GM12872 (cell line): ENCODE measurements around the gene NFKBIZ.

Experiments
- CTCF ChIP-seq: IDR thresholded peaks from 3 replicates; pipeline ENCODE4 v1.5.1; 2011; ENCODE audit warnings: low read depth, mild to moderate bottlenecking, low read length, moderate library complexity; ENCODE audit not compliant: insufficient read depth

Gene NFKBIZ

DNA sequence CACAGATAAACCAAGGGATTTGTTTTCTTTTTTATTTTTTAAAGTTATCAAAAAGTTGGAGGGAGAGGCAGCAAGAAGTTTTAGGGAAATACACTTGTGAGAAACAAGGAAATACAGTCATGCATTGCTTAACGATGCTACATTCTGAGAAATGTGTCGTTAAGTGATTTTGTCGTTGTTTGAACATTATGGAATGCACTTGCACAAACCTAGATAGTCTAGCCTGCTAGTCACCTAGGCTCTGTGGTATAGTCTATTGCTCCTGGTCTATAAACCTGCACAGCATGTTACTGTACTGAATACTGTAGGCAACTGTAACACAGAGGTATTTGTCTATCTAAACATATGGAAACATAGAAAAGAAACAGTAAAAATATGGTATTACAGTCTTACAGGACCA lies 2.0 kb upstream of the NFKBIZ start:
- no peak for TF ChIP-seq CTCF

- TF ChIP-seq CTCF, result no peak
Observed at GRCh38 chr3:101848326-101848725, 988 bp upstream of the NFKBIZ start.

DNA sequence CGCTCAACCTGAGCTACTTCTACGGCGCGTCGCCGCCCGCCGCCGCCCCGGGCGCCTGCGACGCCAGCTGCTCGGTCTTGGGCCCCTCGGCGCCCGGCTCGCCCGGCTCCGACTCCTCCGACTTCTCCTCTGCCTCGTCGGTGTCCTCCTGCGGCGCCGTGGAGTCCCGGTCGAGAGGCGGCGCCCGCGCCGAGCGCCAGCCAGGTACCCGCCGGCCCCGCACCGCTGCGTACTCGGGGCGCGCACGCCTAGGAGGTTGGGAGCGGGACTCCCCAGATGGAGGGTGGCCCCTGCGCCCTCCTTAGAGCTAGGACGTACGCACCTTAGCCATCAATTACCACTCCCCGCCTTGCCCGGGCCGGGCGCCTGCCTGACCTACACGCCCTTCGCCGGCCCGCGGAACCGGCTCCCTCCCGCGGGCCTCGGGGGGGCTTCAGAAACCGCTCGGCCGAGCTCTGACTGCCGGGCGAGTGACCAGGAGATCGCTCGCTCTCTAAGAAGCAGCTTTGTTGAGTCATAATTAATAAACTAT lies 466 bp downstream of the NFKBIZ start:
- no peak for TF ChIP-seq CTCF

DNA sequence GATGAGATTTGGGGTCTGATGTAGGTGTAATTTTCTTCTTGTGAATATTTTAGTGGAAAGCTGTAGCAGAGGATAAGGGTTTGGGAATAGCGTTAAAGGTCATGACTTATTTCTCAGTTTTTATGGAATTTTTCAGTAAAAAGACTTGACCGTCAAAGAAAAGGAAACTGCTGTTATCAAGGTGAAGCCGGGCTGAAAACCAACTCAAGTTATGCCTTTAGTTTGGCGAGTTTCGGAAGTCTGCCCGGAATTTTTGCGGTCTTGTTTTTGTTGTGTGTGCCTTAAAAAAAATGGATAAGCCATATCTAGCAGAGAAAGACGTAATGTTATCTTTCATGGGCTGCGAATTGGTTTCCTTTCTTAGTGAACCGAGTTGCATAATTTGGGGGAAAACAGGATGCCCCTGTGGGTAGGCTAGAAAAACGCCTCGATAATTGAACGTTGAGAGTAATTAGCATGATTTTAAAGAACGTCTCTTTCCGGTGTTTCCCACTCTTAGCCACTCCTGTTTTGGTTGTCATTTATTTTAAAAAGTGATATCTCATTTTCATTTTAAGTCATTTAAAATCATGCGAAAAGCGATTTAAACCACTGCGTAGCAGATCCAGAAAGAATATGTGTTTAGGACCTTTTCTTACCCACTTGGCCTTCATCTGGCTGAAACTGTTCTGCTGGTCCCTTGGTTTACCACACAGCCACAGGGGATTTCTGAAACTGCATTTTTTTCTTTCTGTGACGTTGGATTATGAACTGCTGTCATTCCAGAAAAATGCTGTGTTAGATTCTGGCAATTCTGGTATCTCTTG lies 1.1 kb downstream of the NFKBIZ start:
- no peak for TF ChIP-seq CTCF

DNA sequence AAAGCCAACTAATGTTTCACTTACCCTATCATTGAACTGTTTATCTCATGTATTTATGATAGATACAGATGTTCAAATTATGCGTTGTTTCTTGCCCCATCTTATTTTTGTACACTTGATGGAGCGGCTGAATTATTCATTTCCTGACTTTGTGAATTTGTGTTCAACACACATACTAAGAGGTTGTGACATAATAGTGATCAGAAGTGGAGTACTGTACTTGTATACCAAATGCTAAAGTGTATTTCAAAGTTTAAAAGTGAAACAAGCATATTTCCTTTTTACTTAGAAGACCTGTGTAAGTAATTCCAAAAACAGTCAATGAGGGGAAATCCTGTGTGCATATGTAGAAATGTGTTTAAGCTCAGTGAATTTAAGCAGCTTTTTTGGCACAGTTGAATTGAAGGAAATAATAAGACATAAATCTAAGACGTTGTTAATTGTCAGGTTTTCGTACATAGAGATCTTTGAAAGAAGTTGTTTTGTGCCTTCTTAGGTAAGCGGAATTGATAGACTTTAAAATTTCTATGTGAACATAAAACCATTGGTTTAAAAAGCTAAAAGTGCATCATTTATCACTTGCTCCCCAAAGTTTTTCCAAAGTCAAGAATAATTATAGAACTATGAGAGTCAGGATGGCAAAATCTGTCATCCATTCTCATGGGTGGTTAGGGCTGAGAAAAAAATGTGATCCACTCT lies 1.9 kb downstream of the NFKBIZ start:
- no peak for TF ChIP-seq CTCF

DNA sequence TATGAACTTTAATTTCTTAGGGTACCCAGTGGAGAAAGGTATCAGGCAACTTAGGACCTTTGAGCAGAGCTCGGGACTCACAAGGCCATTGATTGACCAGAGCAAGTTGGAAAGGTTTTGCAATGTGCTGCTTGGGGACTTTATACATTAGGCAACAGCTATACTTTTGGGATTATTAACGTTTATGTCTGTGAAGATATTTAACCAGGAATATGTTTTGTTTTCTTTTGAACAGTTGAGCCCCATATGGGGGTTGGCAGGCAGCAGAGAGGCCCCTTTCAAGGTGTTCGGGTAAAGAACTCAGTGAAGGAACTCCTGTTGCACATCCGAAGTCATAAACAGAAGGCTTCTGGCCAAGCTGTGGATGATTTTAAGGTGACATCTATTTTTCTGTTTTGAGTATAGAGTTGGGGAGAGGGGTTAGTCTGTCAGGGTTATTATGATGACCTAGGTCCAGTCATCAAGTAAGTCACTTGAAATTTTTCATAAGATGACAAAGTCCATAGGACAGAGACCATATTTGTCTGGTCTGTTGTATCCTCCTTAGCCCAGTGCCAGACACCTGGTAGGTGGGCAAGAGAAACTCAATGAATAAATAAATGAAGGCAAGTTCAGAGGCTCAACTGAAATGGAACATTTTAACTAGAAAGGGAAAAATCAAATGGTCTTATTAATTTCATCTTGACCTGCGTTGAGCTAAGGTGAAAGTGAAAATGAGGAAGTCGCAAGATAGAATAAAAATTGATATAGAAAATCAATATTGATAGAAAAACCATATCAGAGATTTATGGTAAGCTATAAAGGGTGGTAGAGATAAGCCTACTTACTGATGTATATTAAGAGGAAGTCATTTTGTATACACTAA lies 2.8 kb downstream of the NFKBIZ start:
- TF ChIP-seq CTCF, result no peak
